GM13976 (cell line): ENCODE data around the gene KIDINS220.

ENCODE experiments used
- DNase-seq: peaks from one replicate; pipeline ENCODE4 v3.0.0; 2012; ENCODE audit warnings: low spot score
- CTCF ChIP-seq: IDR thresholded peaks from 2 replicates; pipeline ENCODE4 v1.5.1; 2012; ENCODE audit warnings: borderline replicate concordance, mild to moderate bottlenecking; ENCODE audit not compliant: insufficient read depth; ENCODE audit errors: extremely low read depth, missing control alignments, control extremely low read depth
- in situ Hi-C: fragments of 300-500 bp; cut with MboI; formaldehyde crosslinking; loops from one replicate; pipeline ENCODE4 v1.12.0; 2022; ENCODE audit warnings: low sequenced_read_pairs, mixed read lengths, inconsistent platforms; ENCODE audit not compliant: unreplicated experiment

The KIDINS220 gene

GRCh38 chr2:8719528-8719927 is 117.9 kb downstream of the KIDINS220 start:
- DNase-seq = no peak
- in situ Hi-C loops = no loop called here
- TF ChIP-seq CTCF = no peak

GRCh38 chr2:8714971-8715370 is 122.4 kb downstream of the KIDINS220 start:
- no peak for DNase-seq
- in situ Hi-C loops = no loop called here
- no peak for TF ChIP-seq CTCF

- TF ChIP-seq CTCF = no peak
- DNase-seq = no peak
- in situ Hi-C loops = no loop called here
These were observed 123.1 kb downstream of the KIDINS220 start for GRCh38 chr2:8714283-8714682.

GRCh38 chr2:8710951-8711350 is 126.5 kb downstream of the KIDINS220 start:
- TF ChIP-seq CTCF = no peak
- in situ Hi-C loops = no loop called here
- no peak for DNase-seq

GRCh38 chr2:8709611-8710010 is 127.8 kb downstream of the KIDINS220 start:
- in situ Hi-C loops = no loop called here
- no peak for TF ChIP-seq CTCF
- no peak for DNase-seq

GRCh38 chr2:8704906-8705305 is 132.5 kb downstream of the KIDINS220 start:
- in situ Hi-C loops = no loop called here
- no peak for TF ChIP-seq CTCF

More at GRCh38 chr2:8704906-8705305, 132.5 kb downstream of the KIDINS220 start:
- no peak for DNase-seq
